ENCODE data around the gene TGFB1I1. TPM values are rescaled to one million over a fixed set of nuclear protein-coding genes. Genes with fewer than 3 reads are reported as not detected.
"Not testable (repeated sequence)": the region's sequence is repeated elsewhere in the genome, so short reads cannot be mapped to it uniquely, and the experiment has no call there.

The TGFB1I1 gene
- total and polyA plus RNA-seq, 4 experiments from 2014 or later: 0.42 to 0.57 (median 0.49) TPM; not detected in 1

DNA sequence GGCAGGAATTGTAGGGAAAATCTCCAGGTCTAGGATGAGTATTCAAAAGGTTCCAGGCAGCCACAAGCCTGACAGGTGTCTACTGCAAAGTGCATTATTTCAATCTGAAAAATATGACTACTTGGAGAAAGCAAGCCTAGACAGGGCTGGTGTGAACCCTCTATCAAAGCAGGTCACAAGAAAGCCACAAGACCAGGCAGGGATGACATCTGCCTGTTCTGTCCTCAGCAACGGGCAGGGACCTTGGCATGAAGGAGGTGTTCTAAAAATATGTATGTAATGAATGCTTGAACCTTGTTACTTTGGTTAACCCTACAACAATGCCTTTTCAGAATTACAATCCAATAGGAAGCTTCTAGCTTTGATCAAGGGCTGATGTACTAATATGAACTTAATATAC lies 42.6 kb upstream of the TGFB1I1 start:
- H3K36me3 ChIP-seq (ENCODE audit: insufficient read depth, low read length): no peaks in the 10 kb centered on the region
- intact Hi-C loops (cut with micrococcal nuclease): no loop called here
- Mint-ChIP-seq H3K27ac (no peak overlapping the region), H3K27me3 (no peaks in the 10 kb centered on the region), H3K4me3 (no peak overlapping the region), H3K4me1 (peaks cover 0 to 6% (median under 1%) of the 10 kb centered on the region in 4 donors), H3K36me3 (no peaks in the 10 kb centered on the region), H3K9me3 (no peaks in the 10 kb centered on the region)
- no peaks in the 10 kb centered on the region for H3K9me3 ChIP-seq (ENCODE audit: control insufficient read depth in 1 of 2, low read length in 2 of 2)
- H3K4me3 ChIP-seq (ENCODE audit: low read length in 2 of 2): no peak overlapping the region
- POLR2A ChIA-PET (ENCODE audit: partially characterized antibody): no interaction called here
- DNase-seq: no peak
- peaks cover 4% of the 10 kb centered on the region for H3K4me1 ChIP-seq (ENCODE audit: insufficient read depth, low read length)
- CTCF ChIA-PET (ENCODE audit: partially characterized antibody): interaction anchor here (0.8 to 1.1 kb wide), 3 partner anchors 14 to 170 kb away, joined by 3 to 5 read pairs (median 4); partner anchors contain the start of gene ZNF843
- no peak overlapping the region for H3K27ac ChIP-seq (ENCODE audit: low read depth, low read length)
- H3K27me3 ChIP-seq (ENCODE audit: insufficient read depth, low read length): no peaks in the 10 kb centered on the region

GRCh38 chr16:31429796-31430195 lies 42.2 kb upstream of the TGFB1I1 start:
- H3K36me3 ChIP-seq (ENCODE audit: insufficient read depth, low read length): no peaks in the 10 kb centered on the region
- no peak overlapping the region for H3K27ac Mint-ChIP-seq
- no peaks in the 10 kb centered on the region for H3K9me3 Mint-ChIP-seq
- POLR2A ChIA-PET (ENCODE audit: partially characterized antibody): no interaction called here
- H3K9me3 ChIP-seq (ENCODE audit: control insufficient read depth in 1 of 2, low read length in 2 of 2): no peaks in the 10 kb centered on the region
- no peak overlapping the region for H3K4me3 ChIP-seq (ENCODE audit: low read length in 2 of 2)
- no peaks in the 10 kb centered on the region for H3K36me3 Mint-ChIP-seq
- no peaks in the 10 kb centered on the region for H3K27me3 Mint-ChIP-seq
- intact Hi-C loops (cut with micrococcal nuclease): no loop called here
- H3K4me1 ChIP-seq (ENCODE audit: insufficient read depth, low read length): peaks cover 4% of the 10 kb centered on the region
- H3K4me1 Mint-ChIP-seq: peaks cover 0 to 6% (median under 1%) of the 10 kb centered on the region in 4 donors
- H3K4me3 Mint-ChIP-seq: no peak overlapping the region
- CTCF ChIA-PET (ENCODE audit: partially characterized antibody): interaction anchor here (1.1 kb wide), 1 partner anchor 171 kb away, joined by 4 read pairs; no protein-coding TSS in a partner anchor
- no peak for DNase-seq
- no peaks in the 10 kb centered on the region for H3K27me3 ChIP-seq (ENCODE audit: insufficient read depth, low read length)
- H3K27ac ChIP-seq (ENCODE audit: low read depth, low read length): no peak overlapping the region

- Mint-ChIP-seq H3K4me3 (no peak overlapping the region), H3K9me3 (no peaks in the 10 kb centered on the region), H3K27me3 (no peaks in the 10 kb centered on the region), H3K27ac (no peak overlapping the region), H3K36me3 (no peaks in the 10 kb centered on the region), H3K4me1 (peaks cover 0 to 6% (median under 1%) of the 10 kb centered on the region in 4 donors)
- Histone ChIP-seq H3K9me3 (ENCODE audit: control insufficient read depth in 1 of 2, low read length in 2 of 2) (no peaks in the 10 kb centered on the region), H3K27ac (ENCODE audit: low read depth, low read length) (no peak overlapping the region), H3K4me1 (ENCODE audit: insufficient read depth, low read length) (peaks cover 4% of the 10 kb centered on the region), H3K36me3 (ENCODE audit: insufficient read depth, low read length) (no peaks in the 10 kb centered on the region), H3K4me3 (ENCODE audit: low read length in 2 of 2) (no peak overlapping the region), H3K27me3 (ENCODE audit: insufficient read depth, low read length) (no peaks in the 10 kb centered on the region)
- intact Hi-C loops (cut with micrococcal nuclease): no loop called here
- POLR2A ChIA-PET (ENCODE audit: partially characterized antibody): no interaction called here
- CTCF ChIA-PET (ENCODE audit: partially characterized antibody): interaction anchor here (1.1 to 2.1 kb wide), 2 partner anchors 13 to 172 kb away, joined by 4 to 9 read pairs; partner anchors contain the start of gene ZNF843
- no peak for DNase-seq
Measured at GRCh38 chr16:31430380-31431052, 41.4 kb upstream of the TGFB1I1 start.

DNA sequence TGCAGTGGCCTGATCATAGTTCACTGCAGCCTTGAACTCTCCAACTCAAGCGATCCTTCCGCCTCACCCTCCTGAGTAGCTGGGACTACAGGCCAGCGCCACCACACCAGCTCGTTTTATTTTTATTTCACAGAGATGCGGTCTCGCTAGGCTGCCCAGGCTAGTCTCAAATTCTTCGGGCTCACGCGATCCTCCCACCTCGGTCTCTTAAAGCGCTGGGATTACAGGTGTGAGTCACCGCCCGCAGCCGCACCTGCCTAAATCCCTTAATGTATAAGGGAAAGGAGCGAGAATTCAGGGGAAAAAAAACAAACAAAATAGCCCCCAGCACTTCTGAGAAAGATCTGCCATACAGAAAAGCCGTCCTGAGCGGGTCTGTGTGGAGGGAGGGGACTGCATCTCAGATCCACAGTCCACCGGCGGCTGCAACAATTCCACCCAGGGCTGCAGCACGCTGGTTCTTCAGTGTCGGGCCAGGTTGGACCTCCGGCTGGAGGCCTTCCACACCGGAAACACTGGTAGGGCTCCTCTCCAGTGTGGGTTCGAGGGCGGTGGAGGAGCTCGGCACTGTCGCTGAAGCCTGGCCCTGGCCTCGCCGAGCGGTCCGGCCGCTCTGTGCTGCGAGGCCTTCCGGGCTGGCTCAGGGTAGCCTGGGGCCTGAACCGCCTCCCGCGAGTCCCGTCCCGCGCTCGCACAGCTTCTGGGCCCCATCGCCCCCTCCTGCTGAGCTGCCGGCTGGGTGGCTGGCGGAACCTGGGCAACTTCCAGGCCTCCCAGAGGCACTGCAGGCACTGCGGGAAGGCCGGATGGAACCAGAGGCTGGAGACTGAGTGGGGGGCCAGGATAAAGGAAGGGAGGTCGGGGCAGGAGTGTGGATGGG lies 36.4 kb upstream of the TGFB1I1 start:
- Mint-ChIP-seq H3K9me3 (no peaks in the 10 kb centered on the region), H3K4me3 (no peak overlapping the region), H3K27ac (no peak overlapping the region), H3K4me1 (no peaks in the 10 kb centered on the region), H3K36me3 (no peaks in the 10 kb centered on the region), H3K27me3 (no peaks in the 10 kb centered on the region)
- H3K36me3 ChIP-seq (ENCODE audit: insufficient read depth, low read length): no peaks in the 10 kb centered on the region
- intact Hi-C loops (cut with micrococcal nuclease): no loop called here
- H3K4me1 ChIP-seq (ENCODE audit: insufficient read depth, low read length): no peaks in the 10 kb centered on the region
- H3K27ac ChIP-seq (ENCODE audit: low read depth, low read length): no peak overlapping the region
- DNase-seq: no peak
- CTCF ChIA-PET (ENCODE audit: partially characterized antibody): no interaction called here
- H3K9me3 ChIP-seq (ENCODE audit: control insufficient read depth in 1 of 2, low read length in 2 of 2): no peaks in the 10 kb centered on the region
- H3K4me3 ChIP-seq (ENCODE audit: low read length in 2 of 2): no peak overlapping the region
- POLR2A ChIA-PET (ENCODE audit: partially characterized antibody): no interaction called here
- no peaks in the 10 kb centered on the region for H3K27me3 ChIP-seq (ENCODE audit: insufficient read depth, low read length)

DNA sequence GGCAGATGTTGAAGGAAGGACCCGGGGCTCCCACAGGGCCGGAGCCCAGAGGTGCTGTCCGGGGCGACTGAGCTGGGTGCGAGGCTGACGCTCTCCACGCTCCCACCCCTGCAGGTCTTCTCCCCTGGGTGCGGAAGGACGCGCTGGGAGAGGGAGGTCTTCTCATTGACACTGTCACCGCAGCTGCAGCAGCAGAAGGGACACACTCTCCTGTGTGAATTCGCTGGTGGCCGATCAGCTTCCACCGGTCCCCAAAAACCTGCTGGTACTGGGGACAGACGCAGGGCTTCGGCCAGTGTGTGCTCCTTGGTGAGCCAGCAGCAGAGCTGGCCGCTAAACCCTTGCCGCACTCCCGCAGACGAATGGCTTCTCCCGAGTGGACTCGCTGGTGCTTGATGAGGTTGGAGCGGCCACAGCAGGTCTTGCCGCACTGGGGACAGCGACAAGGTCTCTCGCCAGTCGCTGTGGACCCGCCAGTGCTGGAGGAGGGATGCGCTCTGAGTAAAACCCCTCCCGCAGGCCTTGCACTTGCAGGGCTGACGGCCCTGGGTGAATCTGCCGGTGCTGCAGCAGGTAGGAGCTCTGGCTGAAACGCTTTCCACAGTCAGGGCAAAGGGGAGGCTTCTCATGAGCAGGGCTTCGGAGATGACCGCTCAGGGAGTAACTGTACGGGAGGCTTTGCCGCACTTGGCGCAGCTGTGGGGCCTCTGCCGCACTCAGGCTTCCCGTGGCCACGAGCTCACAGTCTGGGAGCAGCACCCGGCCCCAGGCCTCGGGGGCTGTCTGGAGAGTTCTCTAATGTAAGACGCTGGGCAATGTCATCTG lies 35.5 kb upstream of the TGFB1I1 start:
- no peak overlapping the region for H3K27ac Mint-ChIP-seq
- Histone ChIP-seq H3K9me3 (ENCODE audit: control insufficient read depth in 1 of 2, low read length in 2 of 2) (no peaks in the 10 kb centered on the region), H3K36me3 (ENCODE audit: insufficient read depth, low read length) (no peaks in the 10 kb centered on the region), H3K4me3 (ENCODE audit: low read length in 2 of 2) (no peak overlapping the region), H3K27ac (ENCODE audit: low read depth, low read length) (no peak overlapping the region), H3K27me3 (ENCODE audit: insufficient read depth, low read length) (no peaks in the 10 kb centered on the region), H3K4me1 (ENCODE audit: insufficient read depth, low read length) (no peaks in the 10 kb centered on the region)
- H3K27me3 Mint-ChIP-seq: no peaks in the 10 kb centered on the region
- H3K9me3 Mint-ChIP-seq: no peaks in the 10 kb centered on the region
- DNase-seq: no peak
- intact Hi-C loops (cut with micrococcal nuclease): no loop called here
- no peak overlapping the region for H3K4me3 Mint-ChIP-seq
- H3K36me3 Mint-ChIP-seq: no peaks in the 10 kb centered on the region
- CTCF ChIA-PET (ENCODE audit: partially characterized antibody): interaction anchor here (0.7 kb wide), 1 partner anchor 451 kb away, joined by 3 read pairs; the partner anchor contains the start of gene HSD3B7
- H3K4me1 Mint-ChIP-seq: no peaks in the 10 kb centered on the region
- POLR2A ChIA-PET (ENCODE audit: partially characterized antibody): no interaction called here

GRCh38 chr16:31438414-31438813 lies 33.5 kb upstream of the TGFB1I1 start:
- Histone ChIP-seq H3K4me1 (ENCODE audit: insufficient read depth, low read length) (no peaks in the 10 kb centered on the region), H3K9me3 (ENCODE audit: control insufficient read depth in 1 of 2, low read length in 2 of 2) (no peaks in the 10 kb centered on the region), H3K27ac (ENCODE audit: low read depth, low read length) (no peak overlapping the region), H3K36me3 (ENCODE audit: insufficient read depth, low read length) (no peaks in the 10 kb centered on the region), H3K4me3 (ENCODE audit: low read length in 2 of 2) (no peak overlapping the region), H3K27me3 (ENCODE audit: insufficient read depth, low read length) (no peaks in the 10 kb centered on the region)
- peaks cover 0 to 1% of the 10 kb centered on the region in 2 donors for H3K27me3 Mint-ChIP-seq
- ChIA-PET POLR2A (ENCODE audit: partially characterized antibody) (no interaction called here), CTCF (ENCODE audit: partially characterized antibody) (interaction anchor here (0.7 kb wide), 1 partner anchor 453 kb away, joined by 3 read pairs; the partner anchor contains the start of gene HSD3B7)
- peaks cover 0 to 2% of the 10 kb centered on the region in 2 donors for H3K36me3 Mint-ChIP-seq
- peaks cover 1 to 9% (median 5%) of the 10 kb centered on the region in 4 donors for H3K4me1 Mint-ChIP-seq
- no peaks in the 10 kb centered on the region for H3K9me3 Mint-ChIP-seq
- intact Hi-C loops (cut with micrococcal nuclease): no loop called here
- H3K4me3 Mint-ChIP-seq: no peak overlapping the region
- no peak for DNase-seq
- H3K27ac Mint-ChIP-seq: no peak overlapping the region

DNA sequence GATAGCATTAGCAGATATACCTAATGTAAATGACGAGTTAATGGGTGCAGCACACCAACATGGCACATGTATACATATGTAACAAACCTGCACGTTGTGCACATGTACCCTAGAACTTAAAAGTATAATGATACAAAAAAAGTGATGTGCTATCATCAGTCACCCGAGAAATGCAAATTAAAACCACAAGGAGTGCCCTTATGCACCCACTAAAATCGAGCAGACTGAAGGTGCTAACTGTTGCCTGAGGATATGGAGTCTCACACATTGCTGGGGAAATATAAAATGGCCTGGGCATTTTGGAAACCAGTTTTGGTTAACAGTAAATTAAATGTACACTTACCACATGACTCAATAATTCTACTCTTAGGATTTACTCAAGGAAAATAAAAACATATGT lies 32.9 kb upstream of the TGFB1I1 start:
- H3K9me3 Mint-ChIP-seq; H3K4me3 ChIP-seq (ENCODE audit: low read length in 2 of 2); H3K27me3 Mint-ChIP-seq; H3K36me3 ChIP-seq (ENCODE audit: insufficient read depth, low read length); H3K27me3 ChIP-seq (ENCODE audit: insufficient read depth, low read length); H3K27ac ChIP-seq (ENCODE audit: low read depth, low read length); H3K36me3 Mint-ChIP-seq; DNase-seq; H3K4me3 Mint-ChIP-seq; H3K9me3 ChIP-seq (ENCODE audit: control insufficient read depth in 1 of 2, low read length in 2 of 2); H3K4me1 Mint-ChIP-seq; H3K27ac Mint-ChIP-seq; POLR2A ChIA-PET (ENCODE audit: partially characterized antibody); H3K4me1 ChIP-seq (ENCODE audit: insufficient read depth, low read length); intact Hi-C loops (cut with micrococcal nuclease); CTCF ChIA-PET (ENCODE audit: partially characterized antibody): not testable (repeated sequence)

Data from CD4-positive, alpha-beta memory T cell (primary cell).